ENCODE results near the gene KIF25.

GRCh38 chr6:168053086-168053956, 55.9 kb downstream of the KIF25 start:
- TF ChIP-seq CTCF (IDR thresholded peaks at IDR 0.05) (no peak), POLR2A (IDR thresholded peaks at IDR 0.05) (no peak)
